ENCODE measurements around the gene DPYD.

DNA sequence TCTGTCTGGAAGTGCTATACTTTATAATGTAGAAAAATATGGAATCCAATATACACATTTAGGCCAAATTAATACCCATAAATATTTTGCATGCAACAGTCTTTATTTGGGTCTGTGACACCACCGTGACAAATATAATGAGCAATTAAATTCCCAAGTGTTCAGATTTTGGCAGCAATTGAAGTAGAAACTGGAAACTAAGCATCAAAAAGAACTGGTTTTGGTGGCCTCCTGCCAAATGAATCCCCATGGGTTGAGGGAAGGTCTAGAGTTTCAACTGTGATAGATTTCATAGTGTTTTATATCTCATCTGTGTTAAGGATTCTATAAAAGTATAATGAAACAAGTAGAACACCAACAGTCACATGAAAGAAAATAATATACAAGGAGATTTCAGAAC, 88.4 kb downstream of the DPYD start:
- TF ChIP-seq TRIM24 (IDR thresholded peaks at IDR 0.05) = no peak
- TF ChIP-seq, protein P1, sequence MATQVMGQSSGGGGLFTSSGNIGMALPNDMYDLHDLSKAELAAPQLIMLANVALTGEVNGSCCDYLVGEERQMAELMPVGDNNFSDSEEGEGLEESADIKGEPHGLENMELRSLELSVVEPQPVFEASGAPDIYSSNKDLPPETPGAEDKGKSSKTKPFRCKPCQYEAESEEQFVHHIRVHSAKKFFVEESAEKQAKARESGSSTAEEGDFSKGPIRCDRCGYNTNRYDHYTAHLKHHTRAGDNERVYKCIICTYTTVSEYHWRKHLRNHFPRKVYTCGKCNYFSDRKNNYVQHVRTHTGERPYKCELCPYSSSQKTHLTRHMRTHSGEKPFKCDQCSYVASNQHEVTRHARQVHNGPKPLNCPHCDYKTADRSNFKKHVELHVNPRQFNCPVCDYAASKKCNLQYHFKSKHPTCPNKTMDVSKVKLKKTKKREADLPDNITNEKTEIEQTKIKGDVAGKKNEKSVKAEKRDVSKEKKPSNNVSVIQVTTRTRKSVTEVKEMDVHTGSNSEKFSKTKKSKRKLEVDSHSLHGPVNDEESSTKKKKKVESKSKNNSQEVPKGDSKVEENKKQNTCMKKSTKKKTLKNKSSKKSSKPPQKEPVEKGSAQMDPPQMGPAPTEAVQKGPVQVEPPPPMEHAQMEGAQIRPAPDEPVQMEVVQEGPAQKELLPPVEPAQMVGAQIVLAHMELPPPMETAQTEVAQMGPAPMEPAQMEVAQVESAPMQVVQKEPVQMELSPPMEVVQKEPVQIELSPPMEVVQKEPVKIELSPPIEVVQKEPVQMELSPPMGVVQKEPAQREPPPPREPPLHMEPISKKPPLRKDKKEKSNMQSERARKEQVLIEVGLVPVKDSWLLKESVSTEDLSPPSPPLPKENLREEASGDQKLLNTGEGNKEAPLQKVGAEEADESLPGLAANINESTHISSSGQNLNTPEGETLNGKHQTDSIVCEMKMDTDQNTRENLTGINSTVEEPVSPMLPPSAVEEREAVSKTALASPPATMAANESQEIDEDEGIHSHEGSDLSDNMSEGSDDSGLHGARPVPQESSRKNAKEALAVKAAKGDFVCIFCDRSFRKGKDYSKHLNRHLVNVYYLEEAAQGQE (IDR thresholded peaks at IDR 0.05; ENCODE audit: borderline replicate concordance) = no peak
- TF ChIP-seq, protein P1 (CRISPR knock-in tag; IDR thresholded peaks at IDR 0.05; ENCODE audit: low read depth) = no peak
- TF ChIP-seq, protein P2, sequence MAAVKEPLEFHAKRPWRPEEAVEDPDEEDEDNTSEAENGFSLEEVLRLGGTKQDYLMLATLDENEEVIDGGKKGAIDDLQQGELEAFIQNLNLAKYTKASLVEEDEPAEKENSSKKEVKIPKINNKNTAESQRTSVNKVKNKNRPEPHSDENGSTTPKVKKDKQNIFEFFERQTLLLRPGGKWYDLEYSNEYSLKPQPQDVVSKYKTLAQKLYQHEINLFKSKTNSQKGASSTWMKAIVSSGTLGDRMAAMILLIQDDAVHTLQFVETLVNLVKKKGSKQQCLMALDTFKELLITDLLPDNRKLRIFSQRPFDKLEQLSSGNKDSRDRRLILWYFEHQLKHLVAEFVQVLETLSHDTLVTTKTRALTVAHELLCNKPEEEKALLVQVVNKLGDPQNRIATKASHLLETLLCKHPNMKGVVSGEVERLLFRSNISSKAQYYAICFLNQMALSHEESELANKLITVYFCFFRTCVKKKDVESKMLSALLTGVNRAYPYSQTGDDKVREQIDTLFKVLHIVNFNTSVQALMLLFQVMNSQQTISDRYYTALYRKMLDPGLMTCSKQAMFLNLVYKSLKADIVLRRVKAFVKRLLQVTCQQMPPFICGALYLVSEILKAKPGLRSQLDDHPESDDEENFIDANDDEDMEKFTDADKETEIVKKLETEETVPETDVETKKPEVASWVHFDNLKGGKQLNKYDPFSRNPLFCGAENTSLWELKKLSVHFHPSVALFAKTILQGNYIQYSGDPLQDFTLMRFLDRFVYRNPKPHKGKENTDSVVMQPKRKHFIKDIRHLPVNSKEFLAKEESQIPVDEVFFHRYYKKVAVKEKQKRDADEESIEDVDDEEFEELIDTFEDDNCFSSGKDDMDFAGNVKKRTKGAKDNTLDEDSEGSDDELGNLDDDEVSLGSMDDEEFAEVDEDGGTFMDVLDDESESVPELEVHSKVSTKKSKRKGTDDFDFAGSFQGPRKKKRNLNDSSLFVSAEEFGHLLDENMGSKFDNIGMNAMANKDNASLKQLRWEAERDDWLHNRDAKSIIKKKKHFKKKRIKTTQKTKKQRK (IDR thresholded peaks at IDR 0.05; ENCODE audit: borderline replicate concordance, low read depth, low read length) = no peak
- TF ChIP-seq CBX5 (IDR thresholded peaks at IDR 0.05; ENCODE audit: borderline replicate concordance, low read depth) = no peak
- TF ChIP-seq EZH2 (IDR thresholded peaks at IDR 0.05; ENCODE audit: borderline replicate concordance, low read depth, low read length) = no peak
- TF ChIP-seq, protein P3, sequence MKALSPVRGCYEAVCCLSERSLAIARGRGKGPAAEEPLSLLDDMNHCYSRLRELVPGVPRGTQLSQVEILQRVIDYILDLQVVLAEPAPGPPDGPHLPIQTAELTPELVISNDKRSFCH (CRISPR knock-in tag; IDR thresholded peaks at IDR 0.05) = no peak
- TF ChIP-seq, protein P3 (tag; IDR thresholded peaks at IDR 0.05) = no peak
- TF ChIP-seq RBM17 (IDR thresholded peaks at IDR 0.05; ENCODE audit: borderline replicate concordance, low read depth, low read length) = no peak
- no peak for TF ChIP-seq TAF15 (IDR thresholded peaks at IDR 0.05; ENCODE audit: low read depth, low read length)
- TF ChIP-seq ZNF212 (CRISPR knock-in tag; IDR thresholded peaks at IDR 0.05) = no peak
- no peak for TF ChIP-seq POLR2AphosphoS5 (IDR thresholded peaks at IDR 0.05; ENCODE audit: control insufficient read depth, insufficient read depth, low read depth, low read length)
- TF ChIP-seq JUN (IDR thresholded peaks at IDR 0.05; ENCODE audit: borderline replicate concordance, low read depth, low read length) = no peak
- no peak for TF ChIP-seq JUN (CRISPR knock-in tag; IDR thresholded peaks at IDR 0.05; ENCODE audit: borderline replicate concordance)
